H1 (cell line): Measurements from ENCODE around the gene GARS1.

Experiments used
- ATF2 ChIP-seq: IDR thresholded peaks from 2 replicates; pipeline ENCODE4 v1.6.1; 2012; ENCODE audit warnings: low read length, inconsistent platforms
- CTCF ChIP-seq, 3 experiments: IDR thresholded peaks; 1 replicate in 2 of 3; 2 replicates in 1 of 3; pipeline versions ENCODE4 v1.5.1 to v1.6.1; 2011; ENCODE audit warnings: low read length in 3 of 3, mild to moderate bottlenecking in 3 of 3, inconsistent platforms in 2 of 3, low read depth in 1 of 3, moderate library complexity in 1 of 3; ENCODE audit not compliant: insufficient read depth in 1 of 3; ENCODE audit errors: control extremely low read depth in 1 of 3
- EP300 ChIP-seq, 2 experiments: IDR thresholded peaks; 1 replicate in 1 of 2; 2 replicates in 1 of 2; pipeline ENCODE4 v1.6.1; 2011 to 2012; ENCODE audit warnings: low read depth in 2 of 2, low read length in 2 of 2, mild to moderate bottlenecking in 2 of 2, borderline replicate concordance in 1 of 2, inconsistent platforms in 1 of 2, moderate library complexity in 1 of 2
- KDM5A ChIP-seq: fragments of 200-600 bp; IDR thresholded peaks from 2 replicates; pipeline ENCODE4 v1.7.1; 2012; ENCODE audit warnings: mild to moderate bottlenecking, low read length, inconsistent platforms, mixed read lengths
- MAX ChIP-seq: IDR thresholded peaks from 2 replicates; pipeline ENCODE4 v1.6.1; 2012; ENCODE audit warnings: inconsistent platforms
- POLR2A ChIP-seq, 2 experiments: IDR thresholded peaks; 1 replicate in 1 of 2; 2 replicates in 1 of 2; pipeline ENCODE4 v1.6.1; 2011; ENCODE audit warnings: low read depth in 2 of 2, low read length in 2 of 2, mild to moderate bottlenecking in 2 of 2; ENCODE audit errors: control extremely low read depth in 1 of 2
- SIRT6 ChIP-seq: IDR thresholded peaks from one replicate; pipeline ENCODE4 v1.7.1; 2012; ENCODE audit warnings: low read length, inconsistent platforms
- SP2 ChIP-seq: IDR thresholded peaks from 2 replicates; pipeline ENCODE4 v1.6.1; 2012; ENCODE audit warnings: mild to moderate bottlenecking, low read length, inconsistent platforms
- TAF1 ChIP-seq: IDR thresholded peaks from 2 replicates; pipeline ENCODE4 v1.6.1; 2011; ENCODE audit warnings: mild to moderate bottlenecking, low read depth, low read length
- TBP ChIP-seq: IDR thresholded peaks from 2 replicates; pipeline ENCODE4 v1.6.1; 2011; ENCODE audit warnings: low read depth, low read length, improper control_type of control experiment

- TF ChIP-seq CTCF (IDR thresholded peaks at IDR 0.05; ENCODE audit: control extremely low read depth in 1 of 3, insufficient read depth in 1 of 3, low read depth in 1 of 3, low read length in 3 of 3) (no peak), EP300 (IDR thresholded peaks at IDR 0.05; ENCODE audit: borderline replicate concordance in 1 of 2, low read depth in 2 of 2, low read length in 2 of 2) (no peak), POLR2A (IDR thresholded peaks at IDR 0.05; ENCODE audit: control extremely low read depth in 1 of 2, low read depth in 2 of 2, low read length in 2 of 2) (no peak), KDM5A (no peak), SIRT6 (no peak), SP2 (no peak), MAX (no peak), ATF2 (no peak), TAF1 (no peak), TBP (no peak)
Observed at GRCh38 chr7:30679664-30680063, 85.0 kb downstream of the GARS1 start.
